ENCODE results near the gene GRAMD1B.

GRAMD1B gene

DNA sequence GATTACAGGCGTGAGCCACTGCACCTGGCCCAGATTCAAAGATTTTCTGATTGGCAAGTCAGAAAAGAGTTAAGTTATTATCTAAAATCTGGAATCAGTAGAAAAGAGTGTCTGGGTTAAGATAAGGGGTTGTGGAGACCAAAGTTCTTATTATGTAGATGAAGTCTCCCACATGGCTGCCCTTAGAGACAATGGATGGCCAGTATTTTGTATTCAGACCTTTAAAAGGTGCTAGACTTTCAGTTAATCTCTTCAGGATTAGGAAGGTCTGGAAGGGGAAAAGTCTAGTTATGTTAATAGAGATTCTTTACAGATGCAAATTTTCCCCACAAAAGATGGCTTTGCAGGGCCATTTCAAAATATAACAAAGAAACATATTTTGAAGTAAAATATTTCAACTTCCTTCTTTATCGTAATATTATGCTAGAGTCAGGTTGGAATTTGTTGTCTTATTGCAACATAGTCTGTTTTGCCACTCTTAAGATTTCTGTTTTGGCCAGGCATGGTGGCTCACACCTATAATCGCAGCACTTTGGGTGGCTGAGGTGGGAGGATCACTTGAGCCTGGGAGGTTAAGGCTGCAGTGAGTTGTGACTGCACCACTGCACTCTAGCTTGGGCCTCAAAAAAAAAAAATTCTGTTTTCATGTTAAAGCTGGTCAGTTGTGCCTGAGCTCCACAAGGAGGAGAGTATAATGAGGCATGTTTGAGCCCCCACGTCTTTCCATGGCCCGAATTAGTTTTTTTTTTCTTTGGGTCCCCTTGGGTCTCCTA, 14.0 kb downstream of the GRAMD1B start:
- TF ChIP-seq, protein P1, sequence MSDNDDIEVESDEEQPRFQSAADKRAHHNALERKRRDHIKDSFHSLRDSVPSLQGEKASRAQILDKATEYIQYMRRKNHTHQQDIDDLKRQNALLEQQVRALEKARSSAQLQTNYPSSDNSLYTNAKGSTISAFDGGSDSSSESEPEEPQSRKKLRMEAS (IDR thresholded peaks at IDR 0.05; ENCODE audit: low read depth, low read length), result no peak
- no peak for TF ChIP-seq POLR2A (IDR thresholded peaks at IDR 0.05; ENCODE audit: extremely low read depth, insufficient read length)
- TF ChIP-seq, protein P2, sequence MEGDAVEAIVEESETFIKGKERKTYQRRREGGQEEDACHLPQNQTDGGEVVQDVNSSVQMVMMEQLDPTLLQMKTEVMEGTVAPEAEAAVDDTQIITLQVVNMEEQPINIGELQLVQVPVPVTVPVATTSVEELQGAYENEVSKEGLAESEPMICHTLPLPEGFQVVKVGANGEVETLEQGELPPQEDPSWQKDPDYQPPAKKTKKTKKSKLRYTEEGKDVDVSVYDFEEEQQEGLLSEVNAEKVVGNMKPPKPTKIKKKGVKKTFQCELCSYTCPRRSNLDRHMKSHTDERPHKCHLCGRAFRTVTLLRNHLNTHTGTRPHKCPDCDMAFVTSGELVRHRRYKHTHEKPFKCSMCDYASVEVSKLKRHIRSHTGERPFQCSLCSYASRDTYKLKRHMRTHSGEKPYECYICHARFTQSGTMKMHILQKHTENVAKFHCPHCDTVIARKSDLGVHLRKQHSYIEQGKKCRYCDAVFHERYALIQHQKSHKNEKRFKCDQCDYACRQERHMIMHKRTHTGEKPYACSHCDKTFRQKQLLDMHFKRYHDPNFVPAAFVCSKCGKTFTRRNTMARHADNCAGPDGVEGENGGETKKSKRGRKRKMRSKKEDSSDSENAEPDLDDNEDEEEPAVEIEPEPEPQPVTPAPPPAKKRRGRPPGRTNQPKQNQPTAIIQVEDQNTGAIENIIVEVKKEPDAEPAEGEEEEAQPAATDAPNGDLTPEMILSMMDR (IDR thresholded peaks at IDR 0.05; ENCODE audit: low read depth, low read length), result no peak
- no peak for TF ChIP-seq MYC (IDR thresholded peaks at IDR 0.05; ENCODE audit: low read depth, low read length)
- DNase-seq (ENCODE audit: low read depth), result no peak
- no peak overlapping the region for H3K4me3 ChIP-seq (ENCODE audit: low read depth, low read length)

DNA sequence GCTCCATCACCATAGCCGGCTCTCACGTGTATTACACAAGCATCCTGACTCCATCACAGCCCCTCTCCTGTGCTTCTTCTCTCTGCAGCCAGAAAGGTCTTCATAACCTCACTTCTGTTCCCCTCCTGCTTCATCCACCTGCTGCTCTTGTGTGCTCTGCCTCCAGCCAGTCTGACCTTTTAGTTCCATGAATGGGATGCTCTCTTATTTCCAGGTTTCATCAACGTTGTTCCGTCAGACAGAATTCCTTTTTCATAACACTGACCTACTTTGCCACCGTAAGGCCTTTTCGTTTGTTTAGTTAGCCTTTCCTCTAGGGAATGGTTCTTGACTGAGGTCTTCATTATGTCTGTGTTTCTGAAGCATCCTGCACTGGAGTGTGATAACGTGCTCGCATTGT, 18.8 kb downstream of the GRAMD1B start:
- DNase-seq (ENCODE audit: low read depth), result no peak
- TF ChIP-seq, protein P1 (IDR thresholded peaks at IDR 0.05; ENCODE audit: low read depth, low read length), result no peak
- TF ChIP-seq POLR2A (IDR thresholded peaks at IDR 0.05; ENCODE audit: extremely low read depth, insufficient read length) (no peak), MYC (IDR thresholded peaks at IDR 0.05; ENCODE audit: low read depth, low read length) (no peak)
- TF ChIP-seq, protein P2 (IDR thresholded peaks at IDR 0.05; ENCODE audit: low read depth, low read length), result no peak
- H3K4me3 ChIP-seq (ENCODE audit: low read depth, low read length), result no peak overlapping the region

DNA sequence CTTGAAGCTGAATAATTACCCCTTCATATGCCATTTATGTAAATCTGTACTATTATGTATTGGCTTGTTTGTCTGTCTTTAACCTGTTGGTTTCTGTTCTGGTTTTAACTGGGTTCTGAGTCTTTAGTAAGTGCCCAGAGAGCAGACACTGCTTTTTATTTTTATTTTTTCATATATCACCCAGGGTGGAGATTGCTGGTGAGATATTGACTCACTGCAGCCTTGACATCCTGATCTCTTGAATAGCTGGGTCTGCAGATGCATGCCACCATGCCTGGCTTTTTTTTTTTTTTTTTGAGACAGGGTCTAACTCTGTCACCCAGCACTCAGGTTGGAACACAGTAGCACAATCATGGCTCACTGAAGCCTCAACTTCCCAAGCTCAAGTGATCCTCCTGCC, 19.4 kb downstream of the GRAMD1B start:
- no peak overlapping the region for H3K4me3 ChIP-seq (ENCODE audit: low read depth, low read length)
- no peak for TF ChIP-seq MYC (IDR thresholded peaks at IDR 0.05; ENCODE audit: low read depth, low read length)
- no peak for TF ChIP-seq POLR2A (IDR thresholded peaks at IDR 0.05; ENCODE audit: extremely low read depth, insufficient read length)
- TF ChIP-seq, protein P1 (IDR thresholded peaks at IDR 0.05; ENCODE audit: low read depth, low read length), result no peak
- TF ChIP-seq, protein P2 (IDR thresholded peaks at IDR 0.05; ENCODE audit: low read depth, low read length), result no peak
- no peak for DNase-seq (ENCODE audit: low read depth)

DNA sequence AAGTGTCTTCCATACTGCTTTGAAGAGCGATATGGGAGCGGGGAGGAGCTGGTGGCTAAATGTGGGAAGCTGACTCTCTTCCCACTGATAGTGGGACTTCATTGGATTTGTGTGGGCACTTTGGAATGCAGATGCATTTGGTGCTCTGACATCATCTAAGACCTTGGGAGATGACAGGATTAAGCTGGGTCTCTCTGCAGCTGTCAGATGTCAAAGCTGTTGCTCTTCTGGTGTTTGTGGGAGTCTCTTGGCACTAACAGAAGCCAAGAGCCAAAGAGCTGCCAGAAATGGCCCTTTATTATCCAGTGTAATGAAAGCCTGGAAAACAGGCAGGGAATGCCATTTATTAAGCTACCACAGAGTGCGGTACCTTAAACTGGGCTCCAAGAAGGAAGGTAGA, 20.6 kb downstream of the GRAMD1B start:
- TF ChIP-seq, protein P1 (IDR thresholded peaks at IDR 0.05; ENCODE audit: low read depth, low read length), result no peak
- TF ChIP-seq, protein P2 (IDR thresholded peaks at IDR 0.05; ENCODE audit: low read depth, low read length), result no peak
- TF ChIP-seq MYC (IDR thresholded peaks at IDR 0.05; ENCODE audit: low read depth, low read length), result no peak
- TF ChIP-seq POLR2A (IDR thresholded peaks at IDR 0.05; ENCODE audit: extremely low read depth, insufficient read length), result no peak
- H3K4me3 ChIP-seq (ENCODE audit: low read depth, low read length), result no peak overlapping the region
- DNase-seq (ENCODE audit: low read depth), result no peak

DNA sequence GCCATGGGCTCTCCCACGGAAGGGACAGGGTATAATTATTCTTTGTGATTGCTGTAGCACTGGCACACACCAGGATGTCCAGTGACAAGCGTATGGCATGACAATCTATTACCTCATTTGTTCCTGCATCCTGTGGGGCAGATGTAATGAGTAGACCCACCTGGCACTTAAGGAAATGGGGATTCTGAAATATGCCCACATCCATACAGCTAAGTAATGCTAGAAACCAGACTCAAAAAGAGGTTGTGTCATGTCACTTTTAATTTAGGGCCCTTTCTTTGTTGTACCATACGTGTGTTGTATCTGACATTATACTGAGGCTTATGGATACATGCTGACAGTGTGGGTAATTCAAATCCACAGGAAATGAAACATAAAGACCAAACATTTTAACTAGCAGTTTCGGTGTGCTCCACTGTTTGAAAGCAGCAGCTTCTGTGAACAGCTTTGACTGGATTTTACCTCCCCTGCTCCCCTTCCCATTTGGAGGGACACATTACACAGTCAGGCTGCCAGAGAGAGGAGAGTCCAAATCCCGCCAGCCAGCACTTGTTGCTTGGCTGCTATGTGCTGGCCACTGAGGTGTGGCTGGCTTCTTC, 21.2 kb downstream of the GRAMD1B start:
- DNase-seq (ENCODE audit: low read depth), result no peak
- H3K4me3 ChIP-seq (ENCODE audit: low read depth, low read length), result no peak overlapping the region
- TF ChIP-seq POLR2A (IDR thresholded peaks at IDR 0.05; ENCODE audit: extremely low read depth, insufficient read length), result no peak
- TF ChIP-seq, protein P2 (IDR thresholded peaks at IDR 0.05; ENCODE audit: low read depth, low read length), result no peak
- TF ChIP-seq MYC (IDR thresholded peaks at IDR 0.05; ENCODE audit: low read depth, low read length), result no peak
- TF ChIP-seq, protein P1 (IDR thresholded peaks at IDR 0.05; ENCODE audit: low read depth, low read length), result no peak
